IPS-15b (cell line): ENCODE results near the gene IL15.
"Not testable (repeated sequence)": the region's sequence is repeated elsewhere in the genome, so short reads cannot be mapped to it uniquely, and the experiment has no call there.

Source experiments
- H3K27me3 ChIP-seq: one replicate; pipeline ENCODE4 v1.6.1; 2013; ENCODE audit warnings: low read length; ENCODE audit not compliant: control insufficient read depth, insufficient read depth
- H3K36me3 ChIP-seq: one replicate; pipeline ENCODE4 v1.6.1; 2013; ENCODE audit warnings: low read length; ENCODE audit not compliant: control insufficient read depth, insufficient read depth
- H3K4me1 ChIP-seq: one replicate; pipeline ENCODE4 v1.6.1; 2013; ENCODE audit warnings: mild to moderate bottlenecking, low read length; ENCODE audit not compliant: control insufficient read depth, insufficient read depth
- H3K4me3 ChIP-seq: one replicate; pipeline ENCODE4 v1.5.1; 2013; ENCODE audit warnings: low read depth, low read length
- H3K9ac ChIP-seq: one replicate; pipeline ENCODE4 v1.6.1; 2013; ENCODE audit warnings: low read depth, mild to moderate bottlenecking, low read length
- H3K9me3 ChIP-seq: one replicate; pipeline ENCODE4 v1.6.1; 2013; ENCODE audit warnings: mild to moderate bottlenecking, low read length; ENCODE audit not compliant: control insufficient read depth, insufficient read depth

IL15 gene

DNA sequence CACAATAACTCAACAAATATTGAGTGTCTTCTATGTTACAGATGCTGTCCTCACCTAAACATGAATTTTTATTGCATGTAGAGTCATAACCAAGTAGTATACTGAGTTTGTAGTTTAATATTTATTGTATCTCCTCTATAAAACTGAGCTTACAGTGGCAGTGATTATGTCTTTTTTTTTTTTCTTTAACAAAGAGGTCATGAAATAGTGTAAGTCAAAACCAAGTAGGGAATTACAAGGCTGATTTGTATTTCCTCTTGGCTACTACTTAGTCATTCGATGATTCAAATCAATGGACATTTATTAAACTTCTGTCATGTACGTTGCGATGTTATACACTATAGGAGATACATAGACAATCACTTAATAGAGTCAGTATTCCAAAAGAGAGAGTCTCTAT, 48.4 kb downstream of the IL15 start:
- H3K4me3 ChIP-seq, result no peak overlapping the region

DNA sequence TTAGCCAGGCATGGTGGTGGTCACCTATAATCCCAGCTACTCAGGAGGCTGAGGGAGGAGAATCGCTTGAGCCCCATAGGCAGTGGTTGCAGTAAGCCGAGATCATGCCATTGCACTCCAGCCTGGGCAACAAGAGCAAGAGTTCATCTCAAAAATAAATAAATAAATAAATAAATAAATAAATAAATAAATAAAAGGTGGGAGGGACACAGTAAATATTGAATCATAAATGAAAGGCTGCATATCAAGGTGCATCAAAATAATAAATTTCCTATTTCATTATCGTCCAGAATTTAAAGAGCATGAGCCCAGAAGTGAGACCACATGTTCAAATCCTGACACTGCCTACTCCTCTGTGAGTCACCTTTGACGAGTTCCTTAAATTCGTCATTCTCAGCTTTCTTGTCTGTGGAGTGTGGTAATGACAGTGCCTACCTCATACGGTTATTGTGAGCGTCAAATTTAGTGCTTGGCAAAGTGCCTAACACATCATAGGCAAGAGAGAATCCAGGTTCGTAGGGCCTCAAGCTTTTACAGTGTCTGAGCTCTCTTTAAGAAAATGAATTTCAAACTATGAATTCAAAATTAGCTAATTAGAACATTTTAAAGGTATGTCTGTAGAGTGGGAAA, 49.9 kb downstream of the IL15 start:
- Histone ChIP-seq H3K4me3 (no peak overlapping the region), H3K9ac (no peak overlapping the region), H3K27me3 (no peaks in the 10 kb centered on the region), H3K36me3 (no peaks in the 10 kb centered on the region), H3K4me1 (no peaks in the 10 kb centered on the region), H3K9me3 (no peaks in the 10 kb centered on the region)

More for the DNA sequence above, 48.4 kb downstream of the IL15 start:
- no peak overlapping the region for H3K9ac ChIP-seq
- H3K4me1 ChIP-seq, result no peaks in the 10 kb centered on the region
- no peaks in the 10 kb centered on the region for H3K27me3 ChIP-seq
- H3K36me3 ChIP-seq, result no peaks in the 10 kb centered on the region
- H3K9me3 ChIP-seq, result no peaks in the 10 kb centered on the region

DNA sequence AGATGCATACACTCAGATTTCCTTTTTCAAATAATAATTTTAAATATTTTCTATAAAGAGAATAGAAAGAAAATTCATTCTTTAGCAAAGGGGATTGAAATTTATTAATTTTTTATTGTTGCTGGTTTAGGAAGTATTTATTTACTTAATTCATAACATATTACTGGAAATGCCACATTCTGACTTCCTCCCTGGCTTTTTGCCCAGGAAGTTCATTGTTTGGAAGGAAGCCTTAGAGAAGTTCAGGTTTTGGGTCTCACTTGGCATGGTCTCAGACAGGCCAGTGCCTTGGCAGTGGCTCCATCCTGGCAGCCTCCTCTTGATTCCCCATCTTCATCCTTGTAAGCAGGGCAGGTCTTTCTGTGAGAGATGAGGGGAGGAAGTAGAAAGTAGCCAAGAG, 50.5 kb downstream of the IL15 start:
- Histone ChIP-seq H3K4me3 (no peak overlapping the region), H3K4me1 (no peaks in the 10 kb centered on the region), H3K27me3 (no peaks in the 10 kb centered on the region), H3K36me3 (no peaks in the 10 kb centered on the region), H3K9ac (no peak overlapping the region), H3K9me3 (no peaks in the 10 kb centered on the region)

DNA sequence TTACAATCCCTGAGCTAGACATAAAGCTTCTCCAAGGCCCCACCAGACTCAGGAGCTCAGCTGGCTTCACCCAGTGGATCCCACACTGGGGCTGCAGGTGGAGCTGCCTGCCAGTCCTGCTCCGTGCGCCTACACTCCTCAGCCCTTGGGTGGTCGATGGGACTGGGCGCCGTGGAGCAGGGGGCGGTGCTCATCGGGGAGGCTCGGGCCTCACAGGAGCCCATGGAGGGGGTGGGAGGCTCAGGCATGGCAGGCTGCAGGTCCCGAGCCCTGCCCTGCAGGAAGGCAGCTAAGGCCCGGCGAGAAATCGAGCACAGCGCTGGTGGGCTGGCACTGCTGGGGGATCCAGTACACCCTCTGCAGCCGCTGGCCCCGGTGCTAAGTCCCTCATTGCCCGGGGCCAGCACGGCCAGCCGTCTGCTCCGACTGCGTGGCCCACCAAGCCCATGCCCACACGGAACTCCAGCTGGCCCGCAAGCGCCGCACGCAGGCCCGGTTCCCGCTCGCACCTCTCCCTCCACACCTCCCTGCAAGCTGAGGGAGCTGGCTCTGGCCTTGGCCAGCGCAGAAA, 53.4 kb downstream of the IL15 start:
- not testable (repeated sequence) for H3K9me3 ChIP-seq, H3K4me3 ChIP-seq, H3K9ac ChIP-seq, H3K36me3 ChIP-seq, H3K4me1 ChIP-seq, H3K27me3 ChIP-seq

DNA sequence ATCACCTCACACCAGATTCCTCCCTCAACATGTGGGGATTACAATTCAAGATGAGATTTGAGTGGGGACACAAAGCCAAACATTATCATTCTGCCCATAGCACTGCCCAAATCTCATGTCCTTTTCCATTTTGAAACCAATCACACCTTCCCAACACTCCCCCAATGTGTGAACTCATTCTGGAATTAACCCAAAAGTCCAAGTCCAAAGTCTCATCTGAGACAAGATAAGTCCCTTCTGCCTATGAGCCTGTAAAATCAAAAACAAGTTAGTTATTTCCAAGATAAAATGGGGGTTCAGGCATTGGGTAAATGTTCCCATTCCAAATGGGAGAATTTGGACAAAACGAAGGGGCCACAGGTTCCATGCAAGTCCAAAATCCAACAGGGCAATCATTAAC, 54.9 kb downstream of the IL15 start:
- not testable (repeated sequence) for H3K4me1 ChIP-seq

DNA sequence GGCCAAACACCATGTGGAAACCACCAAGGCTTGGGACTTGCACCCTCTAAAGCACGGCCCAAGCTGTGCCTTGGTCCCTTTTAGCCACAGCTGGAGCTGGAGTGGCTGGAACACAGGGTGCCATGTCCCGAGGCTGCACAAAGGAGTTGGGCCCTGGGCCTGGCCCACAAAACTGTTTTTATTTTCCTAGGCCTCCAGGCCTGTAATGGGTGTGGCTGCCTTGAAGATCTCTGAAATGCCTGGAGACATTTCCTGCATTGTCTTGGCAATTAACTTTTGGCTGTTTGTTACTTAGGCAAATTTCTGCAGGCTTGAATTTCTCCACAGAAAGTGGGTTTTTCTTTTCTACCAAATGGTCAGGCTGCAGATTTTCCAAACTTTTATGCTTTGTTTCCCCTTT, 55.7 kb downstream of the IL15 start:
- no peaks in the 10 kb centered on the region for H3K36me3 ChIP-seq
- no peaks in the 10 kb centered on the region for H3K9me3 ChIP-seq
- no peaks in the 10 kb centered on the region for H3K27me3 ChIP-seq
- H3K9ac ChIP-seq, result no peak overlapping the region
- H3K4me3 ChIP-seq, result no peak overlapping the region
- no peaks in the 10 kb centered on the region for H3K4me1 ChIP-seq

More for the DNA sequence above, 54.9 kb downstream of the IL15 start:
- H3K4me3 ChIP-seq, H3K27me3 ChIP-seq, H3K9me3 ChIP-seq, H3K9ac ChIP-seq, H3K36me3 ChIP-seq: not testable (repeated sequence)

DNA sequence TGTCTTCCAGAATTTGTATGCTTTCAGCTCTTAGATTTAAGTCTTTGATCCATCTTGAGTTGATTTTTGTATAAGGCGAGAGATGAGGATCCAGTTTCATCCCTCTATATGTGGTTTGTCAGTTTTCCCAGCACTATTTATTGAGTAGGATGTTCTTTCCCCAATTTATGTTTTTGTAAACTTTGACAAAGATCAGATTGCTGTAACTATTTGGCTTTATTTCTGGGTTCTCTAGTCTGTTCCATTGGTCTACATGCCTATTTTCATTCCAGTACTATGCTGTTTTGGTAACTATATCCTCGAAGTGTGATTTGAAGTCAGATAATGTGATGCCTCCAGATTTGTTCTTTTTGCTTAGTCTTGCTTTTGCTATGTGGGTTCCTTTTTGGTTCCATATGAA, 60.7 kb downstream of the IL15 start:
- Histone ChIP-seq H3K9ac (no peak overlapping the region), H3K36me3 (no peaks in the 10 kb centered on the region), H3K4me1 (no peaks in the 10 kb centered on the region), H3K9me3 (no peaks in the 10 kb centered on the region), H3K27me3 (no peaks in the 10 kb centered on the region), H3K4me3 (no peak overlapping the region)

DNA sequence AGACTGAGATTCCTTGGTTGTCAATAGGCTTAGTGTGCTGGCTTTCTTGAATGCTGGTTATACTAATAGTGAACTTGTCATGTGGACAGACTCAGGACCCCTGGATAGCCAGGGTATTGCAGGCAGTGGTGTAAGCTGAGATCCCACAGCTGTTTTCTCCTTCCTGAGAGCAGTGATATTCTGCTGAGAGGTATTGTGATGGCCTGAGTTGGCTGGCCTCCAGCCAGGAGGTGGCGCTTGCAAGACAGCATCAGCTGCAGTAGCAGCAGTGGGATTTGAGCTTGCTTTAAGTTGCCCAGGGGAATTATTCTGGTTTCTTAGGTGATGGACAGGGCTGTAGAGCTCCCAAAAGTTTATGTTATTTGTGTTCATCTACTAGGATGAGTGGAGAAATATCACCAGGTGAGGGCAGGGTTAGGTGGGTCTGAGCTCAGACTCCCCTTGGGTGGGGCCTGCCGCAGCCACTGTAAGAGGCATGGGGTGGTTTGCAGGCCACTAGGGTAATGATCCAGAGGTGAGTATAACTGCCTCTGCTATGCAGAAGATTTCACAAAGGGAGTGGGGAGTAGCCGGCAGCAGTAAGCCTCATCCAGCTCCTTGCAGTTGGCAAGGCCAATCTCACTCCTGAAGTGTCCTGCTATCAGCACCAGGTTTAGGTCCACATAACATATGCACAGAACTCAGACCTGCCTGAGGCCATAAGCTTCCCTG, 66.2 kb downstream of the IL15 start:
- no peak overlapping the region for H3K9ac ChIP-seq
- H3K4me3 ChIP-seq, result no peak overlapping the region
- H3K9me3 ChIP-seq, result no peaks in the 10 kb centered on the region
- H3K4me1 ChIP-seq, result no peaks in the 10 kb centered on the region
- H3K36me3 ChIP-seq, result no peaks in the 10 kb centered on the region
- H3K27me3 ChIP-seq, result no peaks in the 10 kb centered on the region

DNA sequence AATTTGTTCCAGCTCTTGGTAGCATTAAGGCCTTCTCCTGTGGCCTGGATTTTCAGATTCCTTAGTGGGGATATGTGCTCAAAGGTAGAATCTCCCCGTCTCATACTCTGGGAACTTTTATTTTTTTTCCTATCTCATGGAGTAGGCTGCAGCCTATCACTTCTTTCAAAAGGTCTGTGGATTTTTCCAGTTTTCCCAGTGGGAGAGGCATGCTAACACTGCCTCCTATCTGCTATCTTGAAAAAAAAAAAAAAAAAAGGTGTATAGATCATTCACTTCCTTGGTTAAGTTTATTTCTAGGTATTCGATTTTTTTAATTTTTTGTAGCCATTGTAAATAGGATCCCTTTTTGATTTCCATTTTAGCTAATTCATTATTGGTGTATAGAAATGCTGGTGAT, 67.1 kb downstream of the IL15 start:
- Histone ChIP-seq H3K4me1 (no peaks in the 10 kb centered on the region), H3K27me3 (no peaks in the 10 kb centered on the region), H3K4me3 (no peak overlapping the region), H3K36me3 (no peaks in the 10 kb centered on the region), H3K9ac (no peak overlapping the region), H3K9me3 (no peaks in the 10 kb centered on the region)

DNA sequence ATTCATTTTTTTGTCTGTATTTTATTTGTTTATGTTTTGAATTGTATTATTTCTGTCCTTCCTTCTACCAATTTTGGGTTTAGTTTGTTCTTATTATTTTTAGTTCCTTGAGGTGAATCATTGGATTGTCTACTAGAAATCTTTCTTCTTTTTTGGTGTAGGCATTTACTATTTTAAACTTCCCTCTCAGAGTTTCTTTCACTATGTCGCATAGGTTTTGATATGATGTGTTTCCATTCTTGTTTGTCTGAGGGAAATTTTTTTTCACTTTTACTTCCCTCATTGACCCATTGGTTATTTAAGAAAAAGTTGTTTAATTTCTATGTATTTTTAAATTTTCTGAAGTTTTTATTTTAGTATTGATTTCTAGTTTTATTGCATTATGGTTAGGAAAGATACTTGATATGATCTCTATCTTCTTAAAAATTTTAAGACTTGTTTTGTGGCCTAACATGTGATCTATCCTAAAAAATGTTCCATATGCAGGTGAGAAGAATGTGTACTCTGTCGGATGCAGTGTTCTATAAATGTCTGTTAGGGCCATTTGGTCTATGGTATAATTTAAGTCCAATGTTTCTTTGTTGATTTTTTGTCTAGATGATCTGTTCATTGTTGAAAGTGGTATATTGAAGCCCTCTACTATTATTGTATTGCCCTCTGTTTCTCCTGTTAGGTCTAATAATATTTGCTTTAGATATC, 68.8 kb downstream of the IL15 start:
- Histone ChIP-seq H3K27me3 (no peaks in the 10 kb centered on the region), H3K36me3 (no peaks in the 10 kb centered on the region), H3K4me3 (no peak overlapping the region), H3K4me1 (no peaks in the 10 kb centered on the region), H3K9ac (no peak overlapping the region), H3K9me3 (no peaks in the 10 kb centered on the region)

DNA sequence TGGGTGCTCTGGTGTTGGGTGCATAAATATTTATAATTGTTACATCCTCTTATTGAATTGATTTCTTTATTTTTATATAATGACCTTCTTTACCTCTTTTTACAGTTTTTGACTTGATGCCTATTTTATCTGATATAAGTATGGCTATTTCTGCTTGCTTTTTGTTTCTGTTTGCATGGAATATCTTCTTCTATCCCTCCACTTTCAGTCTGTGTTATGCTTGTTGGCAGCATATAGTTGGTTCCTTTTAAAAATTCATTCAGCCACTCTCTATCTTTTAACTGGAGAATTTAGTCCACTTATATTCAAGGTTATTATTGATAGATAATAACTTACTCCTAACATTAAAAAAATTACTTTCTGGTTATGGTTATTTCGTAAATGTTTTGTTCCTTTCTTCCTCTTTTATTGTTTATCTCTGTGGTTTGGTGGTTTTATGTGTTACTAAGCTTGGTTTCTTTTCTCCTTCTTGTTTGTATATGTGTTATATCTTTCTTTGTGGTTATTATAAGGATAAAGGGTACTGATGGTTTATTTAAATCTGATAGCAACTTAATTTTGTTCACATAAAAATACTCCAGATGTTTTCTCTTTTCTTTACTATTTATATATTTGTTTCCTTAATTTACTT, 69.5 kb downstream of the IL15 start:
- Histone ChIP-seq H3K9me3 (no peaks in the 10 kb centered on the region), H3K27me3 (no peaks in the 10 kb centered on the region), H3K9ac (no peak overlapping the region), H3K4me3 (no peak overlapping the region), H3K36me3 (no peaks in the 10 kb centered on the region), H3K4me1 (no peaks in the 10 kb centered on the region)
